ENCODE measurements around the gene CALHM5.
A peak's percentile ranks its signal among the peaks of the same experiment; 100 is the strongest.
"Not testable (repeated sequence)": the region's sequence is repeated elsewhere in the genome, so short reads cannot be mapped to it uniquely, and the experiment has no call there.

CALHM5 gene

GRCh38 chr6:116511424-116512110, at the start of gene CALHM5:
Gene CALHM5, plus strand, starts transcription at chr6:116511639. Its CDS starts 58 bp downstream, at chr6:116511697.
- no peak for DNase-seq

GRCh38 chr6:116461932-116462885, 49.2 kb upstream of the CALHM5 start:
- peak; percentile 60 for DNase-seq

GRCh38 chr6:116463301-116463700, 48.1 kb upstream of the CALHM5 start:
- no peak for DNase-seq

- no peak for DNase-seq
These were observed 46.2 kb upstream of the CALHM5 start for GRCh38 chr6:116465246-116465645.

- DNase-seq = no peak
These were observed 44.3 kb upstream of the CALHM5 start for GRCh38 chr6:116467096-116467495.

- DNase-seq = no peak
These were observed 43.9 kb upstream of the CALHM5 start for GRCh38 chr6:116467514-116467913.

GRCh38 chr6:116468293-116468692, 43.1 kb upstream of the CALHM5 start:
- no peak for DNase-seq

- no peak for DNase-seq
These were observed 39.9 kb upstream of the CALHM5 start for GRCh38 chr6:116471531-116471930.

GRCh38 chr6:116472706-116473105, 38.7 kb upstream of the CALHM5 start:
- DNase-seq = no peak

- DNase-seq = no peak
These were observed 36.3 kb upstream of the CALHM5 start for GRCh38 chr6:116475141-116475540.

GRCh38 chr6:116476002-116476678, 35.3 kb upstream of the CALHM5 start:
- DNase-seq = peak; percentile 76

- no peak for DNase-seq
These were observed 28.7 kb upstream of the CALHM5 start for GRCh38 chr6:116482780-116483179.

GRCh38 chr6:116483616-116484015, 27.8 kb upstream of the CALHM5 start:
- DNase-seq = no peak

- DNase-seq = no peak
These were observed 25.8 kb upstream of the CALHM5 start for GRCh38 chr6:116485559-116486184.

- DNase-seq = no peak
These were observed 19.7 kb upstream of the CALHM5 start for GRCh38 chr6:116491610-116492330.

- no peak for DNase-seq
These were observed 18.9 kb upstream of the CALHM5 start for GRCh38 chr6:116492331-116493067.

GRCh38 chr6:116495161-116495560, 16.3 kb upstream of the CALHM5 start:
- not testable (repeated sequence) for DNase-seq

GRCh38 chr6:116497113-116497676, 14.2 kb upstream of the CALHM5 start:
- DNase-seq = no peak

- no peak for DNase-seq
These were observed 10.4 kb upstream of the CALHM5 start for GRCh38 chr6:116500969-116501433.

GRCh38 chr6:116507324-116507723, 4.1 kb upstream of the CALHM5 start:
- DNase-seq = no peak

GRCh38 chr6:116508527-116508926, 2.9 kb upstream of the CALHM5 start:
- no peak for DNase-seq
